NCI-H2196 treated with DMSO at 0.1 percent for 48 hours (cell line): Measurements from ENCODE around the gene HDX.
"Not testable (repeated sequence)": the region's sequence is repeated elsewhere in the genome, so short reads cannot be mapped to it uniquely, and the experiment has no call there.

Experiments used
- DNase-seq: peaks from one replicate; lab custom pipeline; 2025; ENCODE audit not compliant: unreplicated experiment; lab: John Stamatoyannopoulos, UW

The HDX gene, protein sequence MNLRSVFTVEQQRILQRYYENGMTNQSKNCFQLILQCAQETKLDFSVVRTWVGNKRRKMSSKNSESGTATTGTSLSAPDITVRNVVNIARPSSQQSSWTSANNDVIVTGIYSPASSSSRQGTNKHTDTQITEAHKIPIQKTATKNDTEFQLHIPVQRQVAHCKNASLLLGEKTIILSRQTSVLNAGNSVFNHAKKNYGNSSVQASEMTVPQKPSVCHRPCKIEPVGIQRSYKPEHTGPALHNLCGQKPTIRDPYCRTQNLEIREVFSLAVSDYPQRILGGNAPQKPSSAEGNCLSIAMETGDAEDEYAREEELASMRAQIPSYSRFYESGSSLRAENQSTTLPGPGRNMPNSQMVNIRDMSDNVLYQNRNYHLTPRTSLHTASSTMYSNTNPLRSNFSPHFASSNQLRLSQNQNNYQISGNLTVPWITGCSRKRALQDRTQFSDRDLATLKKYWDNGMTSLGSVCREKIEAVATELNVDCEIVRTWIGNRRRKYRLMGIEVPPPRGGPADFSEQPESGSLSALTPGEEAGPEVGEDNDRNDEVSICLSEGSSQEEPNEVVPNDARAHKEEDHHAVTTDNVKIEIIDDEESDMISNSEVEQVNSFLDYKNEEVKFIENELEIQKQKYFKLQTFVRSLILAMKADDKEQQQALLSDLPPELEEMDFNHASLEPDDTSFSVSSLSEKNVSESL

DNA sequence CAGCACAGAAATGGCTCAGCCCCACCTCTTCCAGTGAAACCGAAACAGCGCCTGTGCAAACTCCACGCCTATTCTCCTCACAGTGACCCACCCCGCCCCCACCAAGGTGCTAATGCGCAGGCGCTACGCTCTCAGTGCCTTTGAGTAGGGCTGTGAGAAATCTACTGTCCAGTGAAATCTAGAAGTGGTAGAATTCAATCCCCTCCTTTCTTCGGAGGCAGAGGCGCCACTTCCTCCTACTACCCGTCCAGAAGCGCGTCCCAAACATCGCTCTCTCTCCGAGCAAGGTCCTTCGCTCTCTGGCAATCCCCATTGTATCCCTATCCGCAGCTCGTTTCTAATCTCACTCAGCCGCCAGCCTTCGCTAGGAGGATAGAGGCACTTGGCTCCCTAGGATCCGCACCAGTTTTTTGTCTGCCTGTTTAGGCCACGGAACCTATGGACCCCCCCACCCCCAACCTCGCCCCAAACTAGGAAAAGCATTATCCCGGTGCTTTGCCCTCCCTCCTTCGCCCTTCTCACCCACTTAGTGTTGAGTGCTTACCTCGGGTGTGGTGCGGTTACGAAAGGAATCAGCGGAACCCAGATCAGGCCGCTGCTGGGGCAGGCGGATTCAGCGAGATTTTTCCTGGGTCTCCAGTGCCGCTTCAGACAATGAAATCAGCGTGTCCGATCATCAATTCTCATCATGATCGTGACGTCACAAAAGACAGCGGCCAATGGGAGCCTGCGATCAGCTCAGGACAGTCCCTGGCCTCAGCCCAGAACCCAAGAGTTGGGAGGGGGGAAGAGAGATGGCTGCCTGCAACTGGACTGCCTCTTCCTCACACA, at the start of gene HDX:
Gene HDX, minus strand, starts transcription at position 656 of the 831 bp plus-strand sequence. CDS start 27,056 bp downstream, outside the sequence.
- peak; percentile 44 for DNase-seq

DNA sequence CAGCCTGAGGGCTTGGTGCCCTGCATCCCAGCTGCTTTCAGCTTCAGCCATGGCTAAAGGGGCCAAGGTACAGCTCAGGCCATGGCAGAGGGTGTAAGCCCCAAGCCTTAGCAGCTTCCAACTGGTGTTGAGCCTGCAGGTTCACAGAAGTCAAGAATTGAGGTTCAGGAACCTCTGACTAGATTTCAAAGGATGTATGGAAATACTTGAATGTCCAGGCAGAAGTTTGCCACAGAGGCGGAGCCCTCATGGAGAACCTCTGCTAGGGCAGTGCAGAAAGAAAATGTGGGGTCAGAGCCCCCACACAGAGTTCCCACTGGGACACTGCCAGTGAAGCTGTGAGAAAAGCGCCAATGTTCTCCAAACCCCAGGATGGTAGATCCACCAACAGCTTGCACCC, 39.1 kb upstream of the HDX start:
- DNase-seq, result not testable (repeated sequence)

DNA sequence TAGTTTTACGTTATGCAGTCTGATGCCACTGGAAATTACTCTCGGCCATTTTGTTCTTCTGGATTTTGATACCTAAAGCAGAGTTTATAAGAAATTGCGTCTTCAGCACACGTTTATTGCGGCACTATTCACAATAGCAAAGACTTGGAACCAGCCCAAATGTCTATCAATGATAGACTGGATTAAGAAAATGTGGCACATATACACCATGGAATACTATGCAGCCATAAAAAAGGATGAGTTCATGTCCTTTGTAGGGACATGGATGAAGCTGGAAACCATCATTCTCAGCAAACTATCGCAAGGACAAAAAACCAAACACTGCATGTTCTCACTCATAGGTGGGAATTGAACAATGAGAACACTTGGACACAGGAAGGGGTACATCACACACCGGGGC, 35.4 kb upstream of the HDX start:
- DNase-seq, result not testable (repeated sequence)

DNA sequence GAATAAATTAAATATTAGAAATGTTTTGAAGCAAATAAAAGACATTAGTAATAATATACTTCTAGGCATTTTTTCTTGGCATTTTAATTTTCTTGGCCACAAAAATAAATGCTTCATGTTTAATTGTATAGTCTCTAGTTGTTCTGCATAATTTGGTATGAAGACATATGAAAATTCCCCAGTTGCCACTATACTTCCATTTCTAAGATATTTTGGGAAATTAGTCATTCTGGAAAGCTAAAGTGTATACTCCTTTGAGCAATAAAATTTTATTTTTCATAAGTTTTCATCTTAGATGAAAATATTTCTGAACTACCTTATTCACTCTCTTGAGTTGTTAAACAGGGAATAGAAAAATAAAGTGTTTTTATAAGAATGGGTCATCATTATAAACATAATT, 13.8 kb downstream of the HDX start:
- no peak for DNase-seq

DNA sequence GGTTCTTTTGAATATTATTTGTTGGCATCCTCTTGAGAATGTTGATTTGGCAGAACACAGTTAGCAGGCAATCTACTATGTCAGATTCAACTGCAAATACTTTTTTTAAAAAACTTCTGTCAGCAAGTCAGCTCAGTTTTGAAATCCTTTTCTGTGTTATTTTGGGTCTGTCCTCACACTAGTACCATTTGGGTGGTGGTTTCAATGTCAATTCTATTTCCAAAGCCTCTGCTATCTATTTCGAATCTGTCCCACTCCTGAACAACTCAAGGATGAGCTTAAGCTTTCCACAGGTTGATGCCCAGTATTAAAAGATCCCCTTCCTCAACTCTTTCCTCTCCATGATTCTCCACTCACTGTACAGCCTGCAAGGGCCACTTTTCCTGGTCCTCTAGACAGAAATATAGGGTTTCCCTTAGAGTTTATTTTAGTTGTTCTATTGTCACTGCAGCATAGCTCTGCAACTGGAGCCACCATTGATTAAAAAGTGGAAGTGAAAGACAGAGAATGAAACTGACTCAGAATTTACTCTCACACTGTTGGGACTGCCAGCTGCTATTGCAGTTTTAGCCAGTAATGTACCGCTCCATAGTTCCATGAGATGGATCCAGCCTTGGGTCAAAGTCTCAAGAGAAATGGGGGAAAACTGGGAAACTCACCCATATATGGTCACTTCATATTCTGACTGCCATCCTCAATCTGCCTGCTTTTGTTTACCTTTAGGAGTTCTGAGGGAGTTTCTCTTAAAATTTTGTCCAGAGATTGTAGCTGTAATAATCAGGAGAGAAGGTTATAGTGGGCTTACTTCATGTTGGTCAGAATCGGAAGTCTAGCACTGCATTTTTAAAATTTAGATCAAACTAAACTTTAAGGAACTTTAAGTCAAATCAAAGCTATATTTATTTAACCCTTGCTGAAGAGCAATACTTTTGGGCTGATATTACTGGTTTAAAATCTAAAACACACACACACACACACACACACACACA, 14.6 kb downstream of the HDX start:
- DNase-seq, result no peak

DNA sequence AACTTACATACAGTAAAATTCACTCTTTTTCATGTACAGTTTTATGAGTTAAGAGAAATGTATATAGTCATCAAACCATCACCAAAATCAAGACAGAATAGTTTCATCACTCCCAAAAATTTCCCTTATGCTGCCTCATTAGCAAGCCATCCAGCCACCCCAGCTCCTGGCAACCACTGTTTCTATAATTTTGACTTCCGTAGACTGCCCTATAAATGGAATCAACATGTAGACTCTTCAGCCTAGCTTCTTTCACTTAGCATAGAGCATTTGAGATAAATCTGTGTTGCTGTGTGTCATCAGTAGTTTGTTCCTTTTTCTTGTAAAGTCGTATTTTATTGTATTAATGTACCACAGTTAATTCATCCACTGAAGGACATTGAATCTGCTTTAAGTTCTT, 23.2 kb downstream of the HDX start:
- no peak for DNase-seq

DNA sequence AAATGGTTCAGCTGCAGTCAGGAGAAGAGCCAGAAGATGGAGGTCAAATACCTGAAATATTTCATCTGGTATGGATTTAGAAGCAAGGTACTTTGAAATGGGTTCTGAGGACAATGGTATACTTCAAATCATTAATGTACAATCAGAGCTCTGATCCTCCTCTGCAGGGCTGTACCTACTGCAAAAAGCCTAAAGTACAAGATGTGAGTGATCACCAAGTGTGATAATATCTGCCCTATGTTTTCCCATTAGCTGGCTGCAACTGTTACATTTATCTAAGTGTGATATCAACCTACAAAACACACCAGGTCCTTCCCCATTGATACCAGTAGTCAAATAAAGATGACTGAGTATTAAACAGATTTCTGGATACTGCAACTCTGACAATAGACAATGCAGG, 25.1 kb downstream of the HDX start:
- no peak for DNase-seq

DNA sequence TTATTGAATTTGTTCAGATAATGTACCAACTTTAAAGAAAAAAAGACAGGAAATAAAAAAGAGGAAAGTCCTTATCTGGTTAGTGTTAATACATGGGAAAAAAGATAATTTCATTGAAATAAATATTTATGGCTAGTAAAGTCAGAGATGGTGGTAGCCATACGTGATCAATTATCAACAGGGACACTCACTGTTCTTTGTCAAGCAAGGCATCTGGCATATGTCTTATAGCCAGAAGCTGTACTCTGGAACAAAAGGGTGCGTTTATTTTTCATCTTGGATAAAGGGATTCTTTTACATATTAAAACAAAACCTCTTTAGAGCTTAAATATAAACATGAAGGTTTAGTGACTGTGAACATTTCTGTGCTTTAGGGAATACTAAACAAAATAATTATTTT, 26.7 kb downstream of the HDX start:
- DNase-seq, result no peak

DNA sequence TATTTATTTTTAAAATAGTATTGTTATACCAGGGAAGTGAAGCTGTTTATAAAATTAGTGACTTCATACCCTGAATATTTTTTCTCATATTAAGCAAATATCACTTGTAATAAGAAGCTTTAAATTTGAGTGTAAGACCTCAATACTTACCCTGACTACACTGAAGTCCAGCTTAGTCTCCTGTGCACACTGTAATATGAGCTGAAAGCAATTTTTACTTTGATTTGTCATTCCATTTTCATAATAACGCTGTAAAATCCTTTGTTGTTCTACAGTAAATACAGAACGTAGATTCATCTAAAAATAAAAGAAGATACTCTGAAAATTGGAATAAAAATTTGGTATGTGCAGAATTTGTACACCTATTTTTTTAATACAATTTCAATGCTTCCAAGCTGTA, 27.2 kb downstream of the HDX start:
- no peak for DNase-seq

DNA sequence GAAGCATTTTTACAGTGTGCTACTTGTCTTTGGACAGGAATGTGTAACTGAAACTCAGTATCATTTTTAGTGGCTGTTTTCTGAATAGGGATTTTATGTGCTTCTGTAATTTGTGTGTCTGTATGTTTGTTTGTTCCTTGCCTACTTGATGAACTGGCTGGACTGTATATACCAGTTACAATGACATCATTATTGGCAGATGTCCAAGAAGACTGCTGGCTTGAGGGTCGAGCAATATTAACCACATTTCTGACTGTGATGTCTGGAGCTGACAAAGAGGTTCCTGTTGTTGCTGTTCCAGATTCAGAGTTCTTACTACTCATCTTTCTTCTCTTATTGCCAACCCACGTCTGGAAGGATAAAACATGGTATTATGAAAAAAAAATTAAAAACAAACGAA, 33.0 kb downstream of the HDX start:
- DNase-seq, result no peak

DNA sequence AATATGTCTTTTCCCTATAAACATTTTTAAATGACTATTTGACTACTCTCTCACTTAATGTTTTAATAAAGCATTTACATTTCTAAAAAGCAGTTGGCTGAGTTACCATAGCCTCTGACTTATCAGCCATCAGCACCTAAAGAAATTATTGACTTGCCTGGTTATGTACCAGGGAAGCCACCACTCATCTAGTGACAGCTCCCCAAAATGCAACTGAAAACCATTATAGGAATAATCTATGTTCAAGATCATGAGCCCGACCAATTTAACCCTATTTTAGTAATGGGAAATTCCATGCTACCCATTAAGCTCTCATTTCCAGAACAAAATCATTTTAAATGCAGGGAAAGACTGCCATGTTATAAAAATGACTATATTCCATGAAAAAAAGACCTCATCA, 34.4 kb downstream of the HDX start:
- DNase-seq, result no peak

DNA sequence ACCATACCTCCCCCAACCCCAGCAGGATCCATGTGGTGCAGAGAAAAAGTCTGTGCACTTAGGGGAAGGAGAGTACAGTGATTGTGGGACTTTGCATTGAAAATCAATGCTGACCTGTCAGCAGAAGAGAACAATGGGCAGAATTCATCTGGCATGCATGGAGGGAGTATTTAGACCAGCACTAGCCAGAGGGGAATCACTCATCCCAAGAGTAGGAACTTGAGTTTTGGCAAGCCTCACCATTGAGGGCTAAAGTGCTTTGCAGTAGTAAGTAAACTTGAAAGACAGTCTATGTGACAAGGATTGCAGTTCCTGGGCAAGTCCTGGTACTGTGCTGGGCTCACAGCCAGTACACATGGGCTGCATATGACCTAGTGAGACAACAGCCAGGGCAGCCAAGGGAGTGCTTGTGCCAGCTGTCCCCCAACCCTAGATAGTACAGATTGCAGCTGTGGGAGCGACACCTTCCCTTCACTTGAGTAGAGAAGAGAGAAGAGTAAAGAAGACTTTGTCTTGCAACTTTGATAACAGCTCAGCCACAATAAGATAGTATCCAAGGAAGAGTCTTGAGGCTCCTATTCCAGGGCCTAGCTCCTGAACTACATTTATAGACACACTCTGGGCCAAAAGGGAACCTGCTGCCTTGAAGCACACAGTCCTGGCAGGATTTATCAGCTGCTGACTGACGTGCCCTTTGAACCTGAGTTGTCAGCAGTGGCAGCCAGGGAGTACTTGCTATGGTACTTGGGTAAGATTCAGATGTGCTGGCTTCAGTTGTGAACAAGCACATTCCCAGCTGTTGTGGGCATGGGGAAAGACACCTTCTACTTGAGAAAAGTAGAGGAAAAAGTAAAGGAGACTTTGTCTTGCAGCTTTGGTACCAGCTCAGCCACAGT, 48.7 kb downstream of the HDX start:
- no peak for DNase-seq

DNA sequence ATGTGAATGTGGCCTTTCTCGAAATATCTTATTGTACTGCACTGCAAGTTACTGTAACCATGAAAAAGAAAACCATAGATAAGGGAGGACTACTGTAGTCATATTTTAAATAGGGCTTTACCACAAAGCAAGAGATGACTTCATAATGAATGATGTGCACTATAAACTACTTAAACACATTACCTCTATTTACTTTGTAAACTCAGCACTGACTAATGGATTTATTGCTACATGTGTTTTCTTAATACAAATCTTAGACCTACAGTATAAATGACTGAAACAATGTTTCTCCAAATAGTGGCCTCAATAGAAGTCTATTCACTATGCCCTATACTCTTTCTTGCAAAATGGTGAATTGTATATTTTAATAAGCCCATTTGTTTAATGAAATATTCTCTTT, 61.1 kb downstream of the HDX start:
- DNase-seq, result no peak

DNA sequence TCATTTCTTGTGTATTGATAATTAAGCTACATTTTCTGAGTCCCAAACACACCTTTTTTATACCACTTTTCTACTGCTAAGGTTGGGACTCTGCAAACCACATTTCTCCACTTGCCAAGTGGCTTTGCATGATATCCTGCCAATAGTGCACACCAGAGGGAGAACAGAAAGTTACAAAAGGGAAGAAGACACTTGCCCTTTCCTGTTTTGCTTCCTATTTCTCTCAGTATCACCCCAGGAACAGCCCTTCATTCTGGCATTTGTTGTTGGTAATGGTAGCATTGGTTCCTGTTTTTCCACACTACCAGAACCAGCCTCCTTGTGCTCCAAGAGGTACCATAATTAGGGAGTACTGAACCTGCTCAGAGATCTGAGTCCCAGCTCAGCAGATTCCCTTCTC, 87.1 kb downstream of the HDX start:
- no peak for DNase-seq

DNA sequence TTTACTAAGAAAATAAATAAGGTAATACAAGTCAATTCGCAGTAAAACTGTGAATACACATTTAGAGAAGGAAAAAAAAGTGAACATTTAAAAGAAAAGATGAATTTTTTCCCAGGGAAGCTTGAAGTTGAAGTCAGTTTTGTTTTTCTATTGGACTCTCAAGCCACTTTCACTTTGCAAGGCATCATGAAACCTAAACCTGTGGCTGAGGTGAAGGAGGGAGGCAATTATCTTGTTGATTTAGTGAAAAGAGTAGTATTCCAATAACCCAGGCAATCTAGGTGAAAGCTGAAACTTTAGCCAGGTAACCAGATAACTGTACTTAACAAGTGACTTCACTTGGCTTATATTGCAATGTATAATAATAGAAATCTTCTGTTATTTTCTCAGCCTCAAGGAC, 138.6 kb downstream of the HDX start:
- no peak for DNase-seq

DNA sequence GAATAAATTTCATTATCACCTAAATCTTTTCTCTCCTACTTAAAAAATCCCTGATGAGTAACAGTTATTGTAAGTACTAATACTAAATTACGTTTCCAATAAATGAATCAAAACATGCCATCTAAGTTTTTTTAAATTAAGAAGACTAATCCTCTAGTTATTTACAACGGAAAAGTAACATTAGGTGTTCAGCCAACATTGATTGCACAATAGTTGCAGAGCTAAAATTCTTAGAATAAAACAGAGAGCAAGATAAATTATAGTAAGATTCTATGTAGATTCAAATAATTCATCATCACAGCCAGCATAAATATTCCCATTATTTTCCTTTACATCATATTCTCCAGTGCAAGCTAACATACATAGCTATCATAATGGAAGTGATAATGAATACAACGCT, 139.2 kb downstream of the HDX start:
- DNase-seq, result no peak

DNA sequence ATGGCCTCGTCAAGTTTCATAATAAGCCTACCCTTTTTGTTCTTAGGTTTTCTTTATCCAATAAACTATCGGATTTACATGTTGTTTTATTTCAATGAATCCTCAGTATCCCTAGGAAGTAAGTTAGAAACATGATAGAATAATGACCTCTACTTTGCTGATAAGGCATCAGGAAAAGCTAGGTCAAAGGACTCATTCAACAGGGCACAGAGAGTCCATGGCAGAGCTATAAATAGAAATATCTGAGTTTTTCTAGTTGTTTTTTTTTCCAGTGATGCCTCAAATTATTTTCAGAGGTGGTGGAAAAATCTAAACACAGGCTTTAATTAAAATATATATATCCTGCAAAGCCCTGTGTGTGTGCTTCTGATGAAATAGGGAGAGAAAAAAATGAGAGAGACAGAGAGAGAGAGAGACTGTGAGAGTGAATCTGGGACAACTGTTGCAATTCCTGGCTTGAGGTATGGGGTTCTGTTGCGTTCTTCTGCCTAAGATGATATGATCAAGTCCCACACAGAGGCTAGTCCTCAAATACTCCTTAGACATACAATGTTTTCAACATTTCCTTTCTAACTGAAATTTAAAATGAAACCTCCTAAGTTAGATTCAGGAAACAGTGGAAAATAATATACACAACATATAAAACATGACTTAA, 139.9 kb downstream of the HDX start:
- no peak for DNase-seq

DNA sequence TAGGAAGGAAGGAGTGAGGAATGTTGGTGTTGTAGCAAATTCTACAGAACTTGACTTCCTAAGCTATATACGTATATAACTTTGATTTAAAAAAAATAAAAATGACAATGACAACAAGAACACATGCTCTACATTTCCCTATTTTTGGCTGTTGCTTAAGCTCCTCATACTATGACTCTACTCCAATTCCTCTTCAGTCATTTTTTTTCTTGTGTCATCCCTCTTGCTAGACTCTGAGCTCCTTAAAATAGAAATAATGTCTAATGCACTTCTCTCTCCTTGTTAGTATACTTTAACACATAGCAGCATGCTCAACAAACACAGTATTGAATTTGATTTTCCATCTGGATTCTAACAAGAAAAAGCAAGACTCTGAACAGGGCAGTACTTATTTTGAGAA, 144.0 kb downstream of the HDX start:
- DNase-seq, result no peak

DNA sequence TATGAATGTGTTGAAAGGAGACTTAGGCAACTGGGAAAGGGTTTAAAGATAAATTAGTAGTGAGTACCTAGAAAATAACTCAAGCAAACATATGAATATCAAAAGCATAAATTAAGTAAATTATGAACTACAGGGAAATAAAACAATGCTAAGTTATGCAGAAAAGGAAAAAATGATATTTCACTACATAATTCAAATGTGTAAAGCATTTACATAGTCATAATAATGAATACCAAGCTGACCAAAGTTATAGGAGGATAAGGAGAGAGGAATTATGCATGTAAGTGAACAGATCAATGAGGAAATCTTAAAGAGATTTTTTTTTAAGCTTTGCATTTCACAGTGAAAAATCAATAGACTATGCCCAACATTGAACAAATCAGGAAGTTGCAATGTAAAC, 145.0 kb downstream of the HDX start:
- DNase-seq, result no peak
